HG02610 (cell line): ENCODE results near the gene PPP3CB.

Experiments
- ATAC-seq: cut with Tn5 transposase; IDR thresholded peaks from one replicate; pipeline ENCODE4 v1.9.1; 2021; ENCODE audit warnings: mild to moderate bottlenecking, moderate library complexity; ENCODE audit not compliant: unreplicated experiment

The PPP3CB gene

DNA sequence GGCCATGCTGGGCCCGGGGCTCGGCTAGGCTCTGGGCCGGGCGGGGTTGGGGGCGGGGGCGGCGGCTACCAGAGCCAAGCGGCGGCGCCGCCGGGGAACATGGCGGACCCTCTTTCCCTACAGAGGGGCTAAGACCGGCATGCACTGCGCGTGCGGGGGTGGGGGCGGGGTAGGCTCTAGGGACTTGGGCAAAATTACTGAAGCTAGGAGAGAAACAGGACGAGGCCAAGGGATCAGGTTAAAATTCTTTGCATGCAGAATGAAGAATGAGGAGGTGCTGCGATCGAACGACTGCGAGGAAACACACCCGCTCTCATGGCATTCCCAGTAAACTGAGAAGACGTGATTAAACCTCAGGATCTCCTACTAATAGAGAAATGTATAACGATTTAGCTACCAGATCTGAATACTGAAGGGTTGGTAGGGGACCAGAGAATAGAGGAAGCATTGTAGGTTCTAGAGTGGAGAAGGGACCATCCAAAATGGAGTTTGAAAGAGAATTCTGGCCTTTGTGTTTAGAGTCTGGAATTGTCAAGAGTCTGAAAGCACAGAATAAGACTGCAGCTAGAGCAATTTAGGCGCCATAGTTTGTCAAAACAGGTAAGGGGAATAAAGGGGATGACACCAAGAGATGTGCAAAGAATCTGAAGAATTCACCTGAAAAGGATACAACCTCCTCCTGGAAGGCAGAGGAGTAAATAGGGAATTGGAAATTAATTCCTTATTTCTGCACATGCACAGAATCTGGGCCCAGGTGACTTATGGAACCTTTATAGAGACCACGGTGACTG, at the start of gene PPP3CB:
Gene PPP3CB (minus strand): TSS at position 141 of the 791 bp plus-strand sequence. CDS start 135 bp downstream, at position 6.
- peak; percentile 53 for ATAC-seq

DNA sequence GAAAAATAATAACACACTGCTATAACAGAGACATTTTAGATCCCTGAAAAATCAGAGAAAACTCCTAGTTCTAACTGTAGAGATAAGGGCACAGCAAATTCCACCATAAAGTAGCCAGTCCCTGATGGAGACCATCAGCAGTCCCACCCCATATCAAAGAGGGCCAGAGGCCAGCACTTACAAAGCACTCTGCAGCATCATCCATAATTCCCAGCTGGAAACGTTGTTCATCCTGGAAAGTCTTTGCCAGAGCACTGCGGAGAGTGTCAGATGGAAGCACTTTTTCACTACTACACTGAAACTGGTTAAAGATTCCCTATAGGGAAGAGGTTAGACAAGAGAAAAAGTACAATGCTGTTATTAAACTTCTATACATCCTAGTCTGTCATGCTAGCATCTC, 49.5 kb upstream of the PPP3CB start:
- no peak for ATAC-seq

DNA sequence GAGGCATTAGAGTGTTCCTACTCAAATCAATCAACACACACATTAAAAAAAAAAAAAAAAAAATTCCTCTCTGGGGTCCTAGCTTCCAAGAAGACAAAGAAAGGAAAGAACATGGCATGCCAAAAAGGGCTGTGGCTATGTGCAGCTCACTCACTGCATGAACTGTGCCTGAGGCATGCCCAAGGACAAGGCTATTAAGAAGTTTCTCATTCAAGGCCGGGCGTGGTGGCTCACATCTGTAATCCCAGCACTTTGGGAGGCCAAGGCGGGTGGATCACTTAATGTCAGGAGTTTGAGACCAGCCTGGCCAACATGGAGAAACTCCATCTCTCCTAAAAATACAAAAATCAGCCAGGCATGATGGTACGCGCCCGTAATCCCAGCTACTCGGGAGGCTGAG, 41.9 kb upstream of the PPP3CB start:
- no peak for ATAC-seq

DNA sequence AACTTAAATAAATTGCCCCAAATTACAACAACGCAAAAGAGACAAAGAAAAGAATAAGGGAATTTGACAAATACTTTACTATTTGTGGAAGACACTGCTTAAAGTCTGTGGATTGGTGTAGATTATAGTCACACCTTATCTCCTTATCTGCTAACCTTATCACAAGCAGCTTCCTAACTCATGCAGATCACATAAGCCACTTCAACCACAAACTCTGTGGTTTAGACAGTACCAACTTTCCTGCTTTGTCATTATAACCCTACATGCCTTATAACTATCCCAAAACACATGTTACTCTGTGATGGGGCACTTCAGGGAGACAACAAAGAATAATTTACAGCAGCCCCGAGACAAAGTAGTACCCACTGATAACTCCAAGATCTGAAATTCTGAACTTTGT, 41.5 kb upstream of the PPP3CB start:
- no peak for ATAC-seq

DNA sequence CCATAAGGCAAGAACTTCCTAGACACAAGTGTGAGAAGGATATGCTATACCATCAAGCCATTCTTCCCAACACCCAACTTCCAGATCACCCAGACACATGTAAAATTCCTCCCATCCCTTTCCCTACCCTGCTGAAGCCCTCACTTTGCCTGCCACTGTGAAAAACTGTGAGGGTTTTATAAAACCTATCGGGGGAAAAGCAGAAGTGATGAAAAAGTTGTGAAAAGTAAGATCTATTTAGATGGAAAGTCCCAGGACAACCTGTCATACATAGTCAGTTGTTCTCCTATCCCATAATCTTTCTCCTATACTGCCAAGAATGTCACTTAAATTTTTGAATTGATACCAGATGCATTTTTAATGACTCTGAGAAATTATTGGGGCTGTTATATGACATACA, 39.0 kb upstream of the PPP3CB start:
- no peak for ATAC-seq

DNA sequence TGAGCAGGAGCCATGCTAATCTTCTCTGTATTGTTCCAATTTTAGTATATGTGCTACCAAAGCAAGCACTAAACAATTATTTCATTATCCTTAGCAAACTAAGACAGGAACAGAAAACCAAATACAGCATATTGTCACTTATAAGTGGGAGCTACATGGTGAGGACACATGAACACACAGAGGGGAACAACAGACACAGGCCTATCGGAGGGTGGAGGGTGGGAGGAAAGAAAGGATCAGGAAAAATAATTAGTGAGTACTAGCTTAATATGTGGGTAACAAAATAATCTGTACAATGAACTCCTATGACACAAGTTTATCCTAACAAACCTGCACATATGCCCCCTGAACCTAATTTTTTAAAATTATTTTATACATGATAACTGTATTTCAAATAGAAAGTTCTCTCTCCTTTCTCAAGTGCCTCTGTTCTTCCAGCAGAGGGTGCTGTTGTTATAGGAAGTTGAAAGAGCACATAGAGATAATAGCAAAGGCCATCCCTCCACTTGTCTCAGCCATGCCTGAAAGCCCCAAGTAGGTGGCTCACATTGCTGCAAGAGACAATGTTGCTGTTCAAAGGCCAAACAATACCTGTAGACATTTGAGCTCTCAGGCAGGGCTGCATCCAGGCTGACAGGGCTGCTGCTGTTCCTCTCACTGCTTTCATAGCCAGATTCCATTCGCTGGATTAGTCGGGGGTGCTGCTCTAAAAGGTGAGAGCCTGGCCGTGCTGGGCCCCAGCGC, 33.4 kb upstream of the PPP3CB start:
- ATAC-seq = no peak

DNA sequence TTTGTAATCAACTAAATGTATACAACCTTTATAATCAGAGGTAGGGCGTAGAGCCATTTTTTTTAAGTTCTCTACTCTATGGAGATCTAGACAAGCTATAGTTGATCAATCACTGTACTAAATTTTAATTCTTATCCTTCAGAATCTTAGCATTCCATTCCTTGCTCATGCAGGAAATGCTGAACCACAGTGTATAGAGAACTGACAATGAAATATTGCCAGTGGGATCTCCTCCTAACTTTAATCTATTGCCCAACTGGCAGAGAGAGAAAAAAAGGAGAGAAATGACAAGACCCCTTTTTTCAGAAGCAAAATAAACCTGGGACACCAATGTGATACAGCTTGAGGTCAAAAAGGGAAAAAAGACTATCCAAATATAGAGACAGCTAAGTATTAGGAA, 26.4 kb upstream of the PPP3CB start:
- ATAC-seq = no peak

DNA sequence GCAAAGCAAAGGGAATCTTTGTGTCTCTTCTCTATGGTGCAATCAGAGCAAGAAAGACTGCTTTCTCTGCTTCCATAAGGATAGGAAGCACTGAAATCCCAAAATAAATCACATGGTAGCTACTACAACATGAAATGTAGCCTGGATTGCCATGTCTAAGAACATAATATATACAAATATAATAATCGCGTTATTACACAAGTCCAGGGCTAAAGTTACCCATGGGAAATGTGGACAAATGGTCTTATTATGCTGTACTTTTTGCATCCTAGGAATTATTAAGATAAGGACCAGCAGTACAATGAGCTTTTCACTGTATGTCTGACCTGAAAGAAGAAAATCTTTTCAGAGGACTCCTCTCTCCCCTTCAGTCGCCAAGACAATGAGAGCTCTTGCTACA, 23.5 kb upstream of the PPP3CB start:
- no peak for ATAC-seq

DNA sequence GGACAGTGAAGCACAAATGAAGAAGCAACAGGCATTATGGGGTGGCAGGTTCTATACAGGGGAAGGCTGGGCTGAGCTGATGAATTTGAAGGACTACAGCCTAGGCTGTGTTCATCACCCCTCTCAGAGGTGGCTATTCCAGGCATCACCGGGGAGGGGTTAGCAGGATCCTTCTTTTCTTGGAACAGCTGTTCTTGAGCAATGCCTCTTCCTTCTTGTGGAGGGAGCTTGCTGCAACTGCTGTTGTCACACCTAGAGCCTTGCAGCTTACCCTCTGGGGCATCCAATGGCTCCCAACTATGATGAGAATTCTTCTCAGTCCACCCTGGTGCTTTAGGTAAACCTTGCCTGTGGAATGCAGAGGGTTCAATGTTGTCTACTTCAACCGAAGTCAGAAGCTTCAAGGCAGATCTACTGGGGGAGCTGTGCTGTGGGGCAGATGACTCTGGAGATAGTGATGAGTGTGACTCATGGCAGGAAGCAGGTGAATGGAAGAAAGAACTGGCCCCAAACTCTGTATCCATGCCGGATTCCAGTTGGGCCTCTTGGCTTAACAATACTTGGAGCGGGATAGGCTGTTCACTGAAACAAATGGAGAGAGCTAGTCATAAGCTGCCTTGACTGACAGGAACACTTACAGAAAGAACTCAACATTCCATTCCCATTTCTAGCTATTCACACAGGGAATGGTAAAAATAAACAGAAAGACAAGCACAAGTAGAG, 21.5 kb upstream of the PPP3CB start:
- ATAC-seq = no peak

DNA sequence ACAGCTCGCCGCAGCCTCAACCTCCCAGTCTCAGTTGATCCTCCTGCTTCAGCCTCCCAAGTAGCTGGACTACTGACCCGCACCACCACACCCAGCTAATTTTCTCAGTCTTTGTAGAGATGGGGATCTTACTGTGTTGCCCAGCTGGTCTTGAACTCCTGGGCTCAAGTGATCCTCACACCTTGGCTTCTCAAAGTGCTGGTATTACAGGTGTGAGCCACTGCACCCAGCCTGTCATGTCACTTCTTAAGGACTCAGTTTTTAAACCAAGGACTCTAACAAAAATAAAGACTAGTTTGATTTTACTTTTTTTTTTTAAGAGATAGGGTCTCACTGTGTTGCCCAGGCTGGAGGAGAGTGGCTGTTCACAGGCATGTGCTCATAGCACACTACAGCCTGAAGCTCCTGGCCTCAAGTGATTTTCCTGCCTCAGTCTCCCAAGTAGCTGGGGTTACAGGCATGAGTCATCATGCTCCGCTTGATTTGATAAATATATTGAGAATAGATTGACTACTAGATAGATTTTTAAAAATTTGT, 16.5 kb upstream of the PPP3CB start:
- ATAC-seq = no peak

DNA sequence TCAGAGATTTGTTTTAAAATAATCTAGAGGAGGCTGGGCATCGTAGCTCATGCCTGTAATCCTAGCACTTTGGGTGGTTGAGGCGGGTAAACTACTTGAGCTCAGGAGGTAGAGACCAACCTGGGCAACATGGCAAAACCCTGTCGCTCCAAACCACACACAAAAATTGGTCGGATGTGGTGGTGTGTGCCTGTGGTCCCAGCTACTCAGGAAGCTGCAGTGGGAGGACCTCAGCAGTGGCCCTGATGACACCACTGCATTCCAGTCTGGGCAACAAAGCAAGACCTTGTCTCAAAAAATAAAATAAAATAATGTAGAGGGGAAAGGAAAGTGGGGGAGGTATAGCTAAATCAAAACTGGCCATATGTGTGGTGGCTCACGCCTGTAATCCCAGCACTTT, 13.9 kb upstream of the PPP3CB start:
- no peak for ATAC-seq

DNA sequence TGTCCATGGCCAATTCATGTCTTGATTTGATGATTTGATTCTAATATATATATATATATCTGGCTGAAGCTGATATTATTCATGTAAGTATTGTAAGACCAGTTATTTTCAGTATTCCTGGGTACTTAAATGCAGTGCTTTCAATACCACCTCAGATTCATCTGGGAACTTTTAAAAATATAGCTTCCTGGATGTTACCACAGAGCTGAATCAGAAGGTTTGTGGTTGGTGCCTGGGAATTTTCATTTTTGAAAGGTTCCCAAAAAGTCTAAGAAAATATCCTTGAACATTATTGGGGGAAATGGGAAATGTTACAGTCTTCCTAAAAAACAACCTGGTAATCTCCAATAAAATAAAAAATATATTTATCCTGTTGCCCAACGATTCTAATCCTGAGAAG, 10.7 kb upstream of the PPP3CB start:
- no peak for ATAC-seq

DNA sequence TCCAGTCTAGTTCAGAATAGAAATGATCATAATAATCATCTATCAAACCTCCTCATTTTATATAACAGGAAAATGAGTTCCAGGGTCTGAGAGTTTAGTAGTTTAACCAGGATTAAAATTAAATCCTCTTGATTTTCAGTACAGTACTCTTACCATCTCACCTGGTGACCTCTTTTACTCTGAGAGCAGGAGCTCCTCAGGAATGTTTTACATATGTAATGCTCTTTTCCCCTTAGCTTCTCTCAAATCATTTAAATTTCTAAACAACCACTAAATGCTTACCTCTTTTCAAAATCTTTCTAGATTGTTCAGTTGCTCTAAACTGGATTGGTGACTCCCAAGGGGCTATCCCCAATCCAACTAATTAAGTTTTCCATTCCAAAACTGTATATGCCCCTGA, 10.2 kb upstream of the PPP3CB start:
- ATAC-seq = no peak

DNA sequence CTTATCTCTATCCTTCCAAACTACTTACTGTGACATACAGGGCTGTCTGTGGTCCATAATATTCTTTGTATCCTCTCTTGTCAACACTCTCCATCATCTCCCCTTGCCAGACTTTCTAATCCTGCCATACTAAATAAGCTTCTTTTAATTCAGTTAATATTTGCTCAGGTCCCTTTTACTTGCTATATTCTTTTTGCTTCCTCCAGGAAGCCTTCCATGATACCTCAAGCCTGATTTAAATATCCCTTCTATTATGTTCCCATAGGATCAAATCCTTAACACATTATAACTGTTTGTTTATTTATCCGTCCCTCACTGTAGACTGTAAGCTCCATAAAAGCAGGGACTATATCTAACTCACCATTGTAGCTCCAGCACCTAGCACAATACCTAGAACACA, 7.2 kb upstream of the PPP3CB start:
- no peak for ATAC-seq

DNA sequence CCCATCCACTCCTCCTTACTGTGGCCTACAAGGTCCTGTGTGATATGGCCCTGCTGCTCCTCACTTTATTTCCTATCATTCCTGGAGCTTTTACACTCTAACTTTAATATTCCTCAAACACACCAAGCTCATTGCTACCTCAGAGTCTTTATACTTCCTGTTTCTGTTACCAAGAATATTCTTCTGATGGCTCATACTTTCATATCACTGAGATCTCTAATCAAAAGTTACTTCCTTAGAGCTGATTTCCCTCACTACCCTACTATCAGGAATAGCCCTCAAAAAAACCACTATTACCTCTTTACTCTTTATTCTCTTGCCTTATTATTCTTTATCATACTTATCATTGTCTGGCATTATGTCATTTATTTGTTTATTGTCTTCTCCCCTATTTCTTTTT, 5.8 kb upstream of the PPP3CB start:
- no peak for ATAC-seq

DNA sequence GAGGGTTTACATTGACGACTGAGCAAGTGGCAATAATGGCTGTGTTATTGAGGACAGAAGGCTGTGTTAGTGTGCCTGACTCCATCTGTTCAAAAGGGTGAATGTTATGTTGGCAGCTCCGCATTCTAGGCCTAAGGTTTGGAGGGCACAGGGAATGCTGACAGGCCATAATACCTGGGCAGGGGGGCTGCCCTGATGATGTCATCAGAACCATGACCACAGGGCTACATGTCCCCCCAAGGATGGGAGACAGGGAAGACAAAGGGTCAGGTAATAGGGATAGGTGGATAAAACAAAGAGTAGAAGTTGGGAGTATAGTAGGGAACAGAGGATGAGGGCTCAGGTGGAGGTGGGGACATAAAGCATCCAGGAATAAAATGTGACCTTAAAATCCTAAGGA, 1.8 kb upstream of the PPP3CB start:
- ATAC-seq = no peak

DNA sequence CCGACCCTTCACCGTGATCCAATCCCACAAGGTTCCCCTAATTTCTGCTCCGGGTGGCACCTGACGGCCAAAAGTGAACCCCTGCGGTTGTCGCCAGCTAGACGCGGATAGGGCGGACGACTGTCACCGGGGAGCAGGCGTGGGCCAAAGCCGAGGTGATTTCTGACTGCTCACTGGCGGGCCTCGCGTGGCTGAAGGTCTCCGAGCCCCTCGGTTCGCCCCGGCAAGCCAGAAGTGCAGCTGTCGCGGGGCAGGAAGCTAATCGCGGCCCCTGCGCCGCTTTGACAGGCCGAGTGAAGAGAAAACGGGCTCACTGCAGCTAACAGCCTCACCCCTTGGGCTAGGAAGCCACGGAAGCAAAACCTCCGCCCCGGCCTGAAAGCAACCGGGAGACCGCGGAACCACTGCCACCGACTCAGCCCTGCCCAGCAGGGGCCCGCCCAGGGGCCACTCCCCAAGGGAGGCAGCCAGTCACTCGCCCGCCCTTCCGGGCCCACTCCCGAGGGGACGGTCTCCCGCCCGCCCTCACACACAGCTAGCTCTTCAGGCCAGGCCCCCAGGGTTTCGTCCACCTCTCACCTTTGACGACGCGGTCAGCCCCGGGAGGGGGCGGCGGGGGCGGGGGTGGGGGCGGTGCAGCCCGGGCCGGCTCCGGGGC, 469 bp downstream of the PPP3CB start:
- ATAC-seq = peak; percentile 93

DNA sequence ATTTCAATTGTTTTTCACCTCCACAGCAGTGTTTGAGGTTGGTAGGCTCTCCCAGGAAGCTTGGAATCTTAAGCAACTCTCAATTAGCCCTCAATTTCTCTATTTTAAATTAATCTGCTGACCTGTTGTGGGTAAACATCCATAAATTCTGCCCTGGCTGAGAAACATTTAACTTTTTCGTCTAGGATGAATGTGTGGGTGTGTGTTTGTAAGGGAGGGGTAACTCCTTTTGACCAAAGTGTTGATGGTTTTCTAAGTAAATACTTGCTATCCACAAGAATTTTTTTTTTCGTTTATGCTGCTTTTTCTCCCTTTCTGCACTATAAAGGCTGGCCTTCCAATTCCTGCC, 973 bp downstream of the PPP3CB start:
- no peak for ATAC-seq

DNA sequence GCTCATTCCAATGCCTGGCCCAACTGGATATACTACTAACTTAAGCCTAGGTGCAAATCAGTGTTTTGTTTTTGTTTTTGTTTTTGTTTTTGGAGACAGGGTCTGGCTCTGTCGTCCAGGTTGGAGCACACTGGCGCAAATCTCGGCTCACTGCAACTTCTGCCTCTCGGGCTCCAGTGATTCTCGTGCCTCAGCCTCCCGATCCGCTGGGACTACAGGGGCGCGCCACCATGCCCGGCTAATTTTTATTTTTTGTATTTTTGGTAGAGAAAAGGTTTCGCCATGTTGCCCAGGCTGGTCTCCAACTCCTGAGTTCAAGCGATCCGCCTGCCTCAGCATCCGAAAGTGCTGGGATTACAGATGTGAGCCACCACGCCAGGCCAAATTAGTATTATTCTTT, 1.6 kb downstream of the PPP3CB start:
- no peak for ATAC-seq

DNA sequence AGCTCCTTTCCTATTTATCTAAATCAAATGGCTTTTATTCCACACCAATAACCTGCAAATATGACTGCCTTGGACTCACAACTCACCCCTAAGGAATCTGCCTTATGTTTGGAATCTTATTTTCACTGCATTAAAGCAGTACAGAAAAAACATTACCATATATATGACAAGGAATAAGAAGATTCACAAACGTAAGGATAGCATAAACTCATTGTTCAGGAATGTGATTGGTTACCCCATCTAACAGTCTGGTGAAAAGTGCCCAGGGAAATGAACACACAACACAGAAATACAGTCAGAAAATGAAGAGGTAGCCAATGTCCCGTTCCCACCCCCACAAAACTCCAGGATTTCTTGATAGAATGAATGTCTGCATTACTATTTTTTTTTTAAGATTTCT, 2.0 kb downstream of the PPP3CB start:
- no peak for ATAC-seq

DNA sequence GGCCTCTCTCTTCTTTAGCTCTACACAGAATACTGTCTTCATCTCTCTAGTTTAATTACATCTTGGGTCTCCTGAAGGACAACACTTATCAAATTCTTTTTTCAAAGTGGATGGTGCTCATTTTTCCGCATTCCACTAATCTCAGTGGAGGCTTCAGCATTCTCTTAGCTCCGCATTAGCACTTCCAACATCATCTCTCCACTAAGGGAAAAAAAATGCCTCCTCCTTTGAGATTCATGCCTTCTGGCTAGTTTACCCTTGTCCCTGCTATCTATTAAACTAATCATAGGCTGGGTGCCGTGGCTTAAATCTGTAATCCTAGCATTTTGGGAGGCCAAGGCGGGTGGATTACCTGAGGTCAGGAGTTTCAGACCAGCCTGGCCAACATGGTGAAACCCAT, 9.2 kb downstream of the PPP3CB start:
- no peak for ATAC-seq
